ENCODE results near the gene ENTPD2. TPM values are rescaled to one million over a fixed set of nuclear protein-coding genes. Genes with fewer than 3 reads are reported as not detected.

ENTPD2 gene
- total RNA-seq, 1 experiment from 2014 or later: 32.5 TPM

DNA sequence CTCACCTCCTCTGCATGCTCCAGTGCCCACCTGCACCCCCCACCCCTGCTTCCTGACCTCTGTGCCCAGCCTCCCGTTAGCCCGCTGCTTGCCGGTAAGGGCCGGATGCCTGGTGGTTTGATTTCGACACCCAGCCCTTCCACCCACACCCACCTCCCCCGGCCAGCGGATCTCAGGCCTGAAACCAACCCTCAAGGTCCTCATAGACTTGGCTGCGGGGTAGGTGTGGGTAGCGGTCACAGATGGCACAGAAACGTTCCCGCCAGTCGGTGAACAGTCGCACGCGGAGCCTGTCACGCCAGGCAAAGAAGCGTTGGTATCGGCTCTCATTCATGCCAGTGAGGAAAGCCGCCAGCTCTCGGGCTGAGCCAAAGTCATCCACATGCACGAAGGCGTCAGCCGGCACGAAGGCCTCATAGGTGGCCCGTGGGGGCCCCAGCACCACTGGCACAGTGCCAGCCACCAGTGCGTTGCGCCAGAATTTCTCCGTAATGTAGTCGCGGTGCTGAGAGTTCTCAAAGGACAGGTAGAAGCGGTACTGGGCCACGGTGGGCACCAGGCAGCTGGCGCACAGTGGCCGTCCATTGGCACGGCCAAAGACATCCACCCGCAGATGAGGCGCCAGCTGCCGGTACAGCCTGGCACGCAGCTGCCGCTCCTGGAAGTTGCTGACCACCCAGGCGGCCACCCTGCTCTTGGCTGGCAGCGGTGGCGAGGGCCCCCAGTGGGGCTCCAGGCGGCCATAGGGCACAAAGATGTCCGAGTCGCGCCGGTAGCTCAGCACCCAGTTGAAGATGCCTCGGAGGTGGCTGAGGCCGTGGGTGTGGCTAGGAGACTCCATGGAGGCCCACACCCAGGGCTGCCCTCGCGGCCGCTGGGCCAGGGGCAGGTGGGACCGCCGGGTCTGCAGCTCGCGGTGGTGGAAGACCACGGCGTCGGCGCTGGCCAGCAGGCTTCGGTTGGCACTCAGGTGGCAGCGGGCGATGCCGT lies 23.0 kb downstream of the ENTPD2 start:
- no peaks in the 10 kb centered on the region for H3K9me3 ChIP-seq (ENCODE audit: control insufficient read depth in 1 of 2, insufficient read depth in 1 of 2, low read depth in 1 of 2, low read length in 2 of 2)
- ATAC-seq: no peak
- H3K4me2 ChIP-seq (ENCODE audit: low read length): no peak overlapping the region
- H3K36me3 ChIP-seq (ENCODE audit: control insufficient read depth in 1 of 2, insufficient read depth in 2 of 2, low read length in 2 of 2): no peaks in the 10 kb centered on the region
- H3K79me2 ChIP-seq (ENCODE audit: insufficient read depth, low read length): peaks cover 18% of the 10 kb centered on the region; the same call in 1 of the 2 replicates
- no peaks in the 10 kb centered on the region for H4K20me1 ChIP-seq (ENCODE audit: insufficient read depth)
- ChIA-PET CTCF (interaction anchor here (0.8 to 2.1 kb wide), 2 partner anchors 83 kb away, joined by 5 to 42 read pairs; no protein-coding TSS in a partner anchor), POLR2A (no interaction called here), RAD21 (ENCODE audit: low non-redundant PET in 1 of 2, low total read pairs in 2 of 2, uncharacterized antibody in 2 of 2, unreplicated experiment in 2 of 2) (interaction anchor here in 1 of 2 experiments (0.6 kb wide), 1 partner anchor 18 kb away, joined by 4 read pairs; no protein-coding TSS in a partner anchor)
- no peak overlapping the region for H2AFZ ChIP-seq (ENCODE audit: low read depth, low read length, poor library complexity, severe bottlenecking)
- H3K27ac ChIP-seq (ENCODE audit: low read depth, low read length): no peak overlapping the region
- no peak for DNase-seq (ENCODE audit: low read depth, low spot score)
- intact Hi-C loops (cut with micrococcal nuclease): no loop called here
- TF ChIP-seq, protein P1, sequence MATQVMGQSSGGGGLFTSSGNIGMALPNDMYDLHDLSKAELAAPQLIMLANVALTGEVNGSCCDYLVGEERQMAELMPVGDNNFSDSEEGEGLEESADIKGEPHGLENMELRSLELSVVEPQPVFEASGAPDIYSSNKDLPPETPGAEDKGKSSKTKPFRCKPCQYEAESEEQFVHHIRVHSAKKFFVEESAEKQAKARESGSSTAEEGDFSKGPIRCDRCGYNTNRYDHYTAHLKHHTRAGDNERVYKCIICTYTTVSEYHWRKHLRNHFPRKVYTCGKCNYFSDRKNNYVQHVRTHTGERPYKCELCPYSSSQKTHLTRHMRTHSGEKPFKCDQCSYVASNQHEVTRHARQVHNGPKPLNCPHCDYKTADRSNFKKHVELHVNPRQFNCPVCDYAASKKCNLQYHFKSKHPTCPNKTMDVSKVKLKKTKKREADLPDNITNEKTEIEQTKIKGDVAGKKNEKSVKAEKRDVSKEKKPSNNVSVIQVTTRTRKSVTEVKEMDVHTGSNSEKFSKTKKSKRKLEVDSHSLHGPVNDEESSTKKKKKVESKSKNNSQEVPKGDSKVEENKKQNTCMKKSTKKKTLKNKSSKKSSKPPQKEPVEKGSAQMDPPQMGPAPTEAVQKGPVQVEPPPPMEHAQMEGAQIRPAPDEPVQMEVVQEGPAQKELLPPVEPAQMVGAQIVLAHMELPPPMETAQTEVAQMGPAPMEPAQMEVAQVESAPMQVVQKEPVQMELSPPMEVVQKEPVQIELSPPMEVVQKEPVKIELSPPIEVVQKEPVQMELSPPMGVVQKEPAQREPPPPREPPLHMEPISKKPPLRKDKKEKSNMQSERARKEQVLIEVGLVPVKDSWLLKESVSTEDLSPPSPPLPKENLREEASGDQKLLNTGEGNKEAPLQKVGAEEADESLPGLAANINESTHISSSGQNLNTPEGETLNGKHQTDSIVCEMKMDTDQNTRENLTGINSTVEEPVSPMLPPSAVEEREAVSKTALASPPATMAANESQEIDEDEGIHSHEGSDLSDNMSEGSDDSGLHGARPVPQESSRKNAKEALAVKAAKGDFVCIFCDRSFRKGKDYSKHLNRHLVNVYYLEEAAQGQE (IDR thresholded peaks at IDR 0.05; ENCODE audit: low read depth): no peak
- no peak for TF ChIP-seq ZNF274 (IDR thresholded peaks at IDR 0.05; ENCODE audit: low read depth, low read length)
- no peak for TF ChIP-seq ZFX (IDR thresholded peaks at IDR 0.05)
- no peak for TF ChIP-seq SRF (IDR thresholded peaks at IDR 0.05; ENCODE audit: low read depth)
- no peak for TF ChIP-seq POLR2A (IDR thresholded peaks at IDR 0.05; ENCODE audit: borderline replicate concordance, extremely low read depth, insufficient read depth, insufficient read length)
- no peak for TF ChIP-seq CEBPB (IDR thresholded peaks at IDR 0.05; ENCODE audit: low read depth)
- no peak for TF ChIP-seq EGR1 (IDR thresholded peaks at IDR 0.05; ENCODE audit: low read depth)
- no peak for TF ChIP-seq JUND (IDR thresholded peaks at IDR 0.05)
- TF ChIP-seq, protein P2, sequence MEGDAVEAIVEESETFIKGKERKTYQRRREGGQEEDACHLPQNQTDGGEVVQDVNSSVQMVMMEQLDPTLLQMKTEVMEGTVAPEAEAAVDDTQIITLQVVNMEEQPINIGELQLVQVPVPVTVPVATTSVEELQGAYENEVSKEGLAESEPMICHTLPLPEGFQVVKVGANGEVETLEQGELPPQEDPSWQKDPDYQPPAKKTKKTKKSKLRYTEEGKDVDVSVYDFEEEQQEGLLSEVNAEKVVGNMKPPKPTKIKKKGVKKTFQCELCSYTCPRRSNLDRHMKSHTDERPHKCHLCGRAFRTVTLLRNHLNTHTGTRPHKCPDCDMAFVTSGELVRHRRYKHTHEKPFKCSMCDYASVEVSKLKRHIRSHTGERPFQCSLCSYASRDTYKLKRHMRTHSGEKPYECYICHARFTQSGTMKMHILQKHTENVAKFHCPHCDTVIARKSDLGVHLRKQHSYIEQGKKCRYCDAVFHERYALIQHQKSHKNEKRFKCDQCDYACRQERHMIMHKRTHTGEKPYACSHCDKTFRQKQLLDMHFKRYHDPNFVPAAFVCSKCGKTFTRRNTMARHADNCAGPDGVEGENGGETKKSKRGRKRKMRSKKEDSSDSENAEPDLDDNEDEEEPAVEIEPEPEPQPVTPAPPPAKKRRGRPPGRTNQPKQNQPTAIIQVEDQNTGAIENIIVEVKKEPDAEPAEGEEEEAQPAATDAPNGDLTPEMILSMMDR (IDR thresholded peaks at IDR 0.05 in 2 of 3, conservative IDR thresholded peaks at IDR 0.05 in 1 of 3; ENCODE audit: borderline replicate concordance in 1 of 3, insufficient read depth in 1 of 3, low read depth in 2 of 3, low read length in 2 of 3): no peak
- TF ChIP-seq, protein P3, sequence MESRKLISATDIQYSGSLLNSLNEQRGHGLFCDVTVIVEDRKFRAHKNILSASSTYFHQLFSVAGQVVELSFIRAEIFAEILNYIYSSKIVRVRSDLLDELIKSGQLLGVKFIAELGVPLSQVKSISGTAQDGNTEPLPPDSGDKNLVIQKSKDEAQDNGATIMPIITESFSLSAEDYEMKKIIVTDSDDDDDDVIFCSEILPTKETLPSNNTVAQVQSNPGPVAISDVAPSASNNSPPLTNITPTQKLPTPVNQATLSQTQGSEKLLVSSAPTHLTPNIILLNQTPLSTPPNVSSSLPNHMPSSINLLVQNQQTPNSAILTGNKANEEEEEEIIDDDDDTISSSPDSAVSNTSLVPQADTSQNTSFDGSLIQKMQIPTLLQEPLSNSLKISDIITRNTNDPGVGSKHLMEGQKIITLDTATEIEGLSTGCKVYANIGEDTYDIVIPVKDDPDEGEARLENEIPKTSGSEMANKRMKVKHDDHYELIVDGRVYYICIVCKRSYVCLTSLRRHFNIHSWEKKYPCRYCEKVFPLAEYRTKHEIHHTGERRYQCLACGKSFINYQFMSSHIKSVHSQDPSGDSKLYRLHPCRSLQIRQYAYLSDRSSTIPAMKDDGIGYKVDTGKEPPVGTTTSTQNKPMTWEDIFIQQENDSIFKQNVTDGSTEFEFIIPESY (IDR thresholded peaks at IDR 0.05; ENCODE audit: extremely low read depth, insufficient replicate concordance, low read length): no peak
- no peak for TF ChIP-seq ELF1 (IDR thresholded peaks at IDR 0.05; ENCODE audit: borderline replicate concordance, low read depth)
- no peak for TF ChIP-seq FOSL1 (IDR thresholded peaks at IDR 0.05; ENCODE audit: low read depth)
- no peaks in the 10 kb centered on the region for H3K27me3 ChIP-seq (ENCODE audit: insufficient read depth, low read length)
- no TSS peak for BruUV-seq (replicated peaks)
- no peaks in the 10 kb centered on the region for H3K9me2 ChIP-seq (ENCODE audit: insufficient read depth)
- no peak overlapping the region for H3K9ac ChIP-seq (ENCODE audit: low read length)
- H3K4me3 ChIP-seq (replicated peaks in 1 of 2; ENCODE audit: low read depth in 1 of 2, low read length in 2 of 2): no peak overlapping the region
- peaks cover 31 to 53% of the 10 kb centered on the region in 2 experiments for H3K4me1 ChIP-seq (ENCODE audit: control insufficient read depth in 1 of 2, insufficient read depth in 2 of 2, low read length in 2 of 2)

All from HCT116 (cell line).